ENCODE results near the gene TNFAIP1. TPM values are rescaled to one million over a fixed set of nuclear protein-coding genes. Genes with fewer than 3 reads are reported as not detected.

The TNFAIP1 gene
- total RNA-seq, 3 donors from 2014 or later (not counting 1 experiment from before 2014, with no cell fraction given), result 10.5 to 15.7 (median 14.6) TPM

DNA sequence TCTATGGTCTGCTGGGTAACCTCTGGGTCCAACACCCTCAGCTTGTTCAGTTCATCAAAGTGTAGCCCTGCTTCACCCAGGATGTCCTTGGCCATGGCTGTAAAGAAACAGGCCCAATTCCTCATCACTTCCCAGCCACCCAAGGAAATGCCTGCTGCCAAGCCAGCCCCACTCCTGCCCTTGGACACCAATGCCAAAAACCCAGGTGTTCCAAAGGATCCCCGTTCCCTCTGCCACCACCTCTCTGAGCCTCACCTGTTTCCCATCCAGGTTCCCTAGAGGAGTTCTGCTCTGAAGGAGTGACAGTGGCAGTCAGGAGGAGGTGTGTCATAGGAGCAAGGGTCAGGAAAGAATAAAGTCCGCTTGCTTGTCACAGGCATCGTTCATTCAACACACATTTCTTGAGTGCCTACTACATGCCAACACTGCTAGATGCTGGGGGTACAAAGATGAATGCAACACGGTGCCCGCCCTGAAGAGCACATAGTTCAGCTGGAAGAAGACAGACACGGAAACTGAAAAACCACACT, 3.6 kb upstream of the TNFAIP1 start:
- Histone ChIP-seq H3K27me3 (ENCODE audit: control insufficient read depth, insufficient read depth, low read length) (no peaks in the 10 kb centered on the region), H3K9me3 (ENCODE audit: control insufficient read depth, insufficient read depth, low read length) (no peaks in the 10 kb centered on the region), H3K4me1 (ENCODE audit: control insufficient read depth, insufficient read depth, low read length) (peaks cover 20% of the 10 kb centered on the region), H3K36me3 (ENCODE audit: control insufficient read depth, insufficient read depth, low read length) (peaks cover 33% of the 10 kb centered on the region), H3K4me3 (ENCODE audit: low read length) (no peak overlapping the region), H3K27ac (ENCODE audit: low read length) (no peak overlapping the region)
- H3K36me3 Mint-ChIP-seq, result peaks cover 12% of the 10 kb centered on the region
- TF ChIP-seq, protein P1, sequence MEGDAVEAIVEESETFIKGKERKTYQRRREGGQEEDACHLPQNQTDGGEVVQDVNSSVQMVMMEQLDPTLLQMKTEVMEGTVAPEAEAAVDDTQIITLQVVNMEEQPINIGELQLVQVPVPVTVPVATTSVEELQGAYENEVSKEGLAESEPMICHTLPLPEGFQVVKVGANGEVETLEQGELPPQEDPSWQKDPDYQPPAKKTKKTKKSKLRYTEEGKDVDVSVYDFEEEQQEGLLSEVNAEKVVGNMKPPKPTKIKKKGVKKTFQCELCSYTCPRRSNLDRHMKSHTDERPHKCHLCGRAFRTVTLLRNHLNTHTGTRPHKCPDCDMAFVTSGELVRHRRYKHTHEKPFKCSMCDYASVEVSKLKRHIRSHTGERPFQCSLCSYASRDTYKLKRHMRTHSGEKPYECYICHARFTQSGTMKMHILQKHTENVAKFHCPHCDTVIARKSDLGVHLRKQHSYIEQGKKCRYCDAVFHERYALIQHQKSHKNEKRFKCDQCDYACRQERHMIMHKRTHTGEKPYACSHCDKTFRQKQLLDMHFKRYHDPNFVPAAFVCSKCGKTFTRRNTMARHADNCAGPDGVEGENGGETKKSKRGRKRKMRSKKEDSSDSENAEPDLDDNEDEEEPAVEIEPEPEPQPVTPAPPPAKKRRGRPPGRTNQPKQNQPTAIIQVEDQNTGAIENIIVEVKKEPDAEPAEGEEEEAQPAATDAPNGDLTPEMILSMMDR (IDR thresholded peaks at IDR 0.05), result no peak
- peaks cover 21 to 34% of the 10 kb centered on the region in 2 donors for H3K4me1 Mint-ChIP-seq
- intact Hi-C loops (cut with micrococcal nuclease), result loop anchor here (10.0 kb wide), 1 partner anchor 383 kb away; the partner anchor contains the start of genes PROCA1, RAB34 and RPL23A
- ATAC-seq (no peak), DNase-seq (no peak)
- H3K9me3 Mint-ChIP-seq, result no peaks in the 10 kb centered on the region
- H3K27me3 Mint-ChIP-seq (ENCODE audit: low read depth in 2 of 2), result no peaks in the 10 kb centered on the region
- whole genome bisulfite sequencing (ENCODE audit: insufficient coverage), result 95% methylated on average over 6 of the region's 6 CpGs
- H3K4me3 Mint-ChIP-seq, result no peak overlapping the region
- H3K27ac Mint-ChIP-seq, result peak overlapping the region in 1 of 2 donors; percentile 100

DNA sequence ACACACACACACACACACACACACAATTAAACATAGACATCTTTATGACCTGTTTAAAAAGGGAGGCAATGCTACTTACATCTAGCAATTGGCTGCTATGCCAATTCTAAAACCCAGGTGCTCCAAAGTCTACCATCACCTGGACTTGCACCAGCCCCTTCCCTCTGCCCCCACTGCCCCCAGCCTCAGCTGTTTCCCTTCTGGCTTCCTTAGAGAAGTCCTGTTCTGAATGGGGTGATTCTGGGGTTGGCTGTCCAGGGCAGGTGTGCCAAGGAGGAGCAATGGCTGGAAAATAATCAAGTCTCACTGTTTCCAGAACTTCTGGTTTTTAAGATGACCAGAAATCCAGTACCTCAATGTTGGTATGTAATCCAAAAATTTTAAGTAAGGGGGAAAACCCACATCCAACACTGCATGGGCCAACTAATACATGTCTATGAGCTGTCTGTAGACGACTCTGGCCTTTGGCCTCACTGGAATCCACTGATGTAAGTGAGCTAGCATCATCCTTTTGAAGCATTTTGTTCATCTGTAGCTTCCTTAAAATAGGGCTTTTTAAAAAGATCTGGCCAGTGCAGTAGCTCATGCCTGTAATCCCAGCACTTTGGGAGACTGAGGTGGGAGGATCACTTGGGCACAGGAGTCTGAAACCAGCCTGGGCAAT, 2.3 kb upstream of the TNFAIP1 start:
- intact Hi-C loops (cut with micrococcal nuclease), result loop anchor here (10.0 kb wide), 1 partner anchor 382 kb away; the partner anchor contains the start of genes PROCA1, RAB34 and RPL23A
- no peaks in the 10 kb centered on the region for H3K27me3 ChIP-seq (ENCODE audit: control insufficient read depth, insufficient read depth, low read length)
- no peak overlapping the region for H3K4me3 ChIP-seq (ENCODE audit: low read length)
- no peak overlapping the region for H3K27ac ChIP-seq (ENCODE audit: low read length)
- H3K4me1 ChIP-seq (ENCODE audit: control insufficient read depth, insufficient read depth, low read length), result peaks cover 20% of the 10 kb centered on the region
- no peaks in the 10 kb centered on the region for H3K9me3 Mint-ChIP-seq
- H3K4me3 Mint-ChIP-seq, result peak overlapping the region; percentile 99
- TF ChIP-seq, protein P1 (IDR thresholded peaks at IDR 0.05), result no peak
- 88% methylated on average over 1 of the region's 1 CpG for WGBS (ENCODE audit: insufficient coverage)
- peak overlapping the region; percentile 94 to 100 for H3K27ac Mint-ChIP-seq
- H3K36me3 Mint-ChIP-seq, result peaks cover 7% of the 10 kb centered on the region
- peaks cover 25 to 44% of the 10 kb centered on the region in 2 donors for H3K4me1 Mint-ChIP-seq
- no peaks in the 10 kb centered on the region for H3K9me3 ChIP-seq (ENCODE audit: control insufficient read depth, insufficient read depth, low read length)
- DNase-seq (no peak), ATAC-seq (no peak)
- no peaks in the 10 kb centered on the region for H3K27me3 Mint-ChIP-seq (ENCODE audit: low read depth in 2 of 2)
- H3K36me3 ChIP-seq (ENCODE audit: control insufficient read depth, insufficient read depth, low read length), result peaks cover 26% of the 10 kb centered on the region

DNA sequence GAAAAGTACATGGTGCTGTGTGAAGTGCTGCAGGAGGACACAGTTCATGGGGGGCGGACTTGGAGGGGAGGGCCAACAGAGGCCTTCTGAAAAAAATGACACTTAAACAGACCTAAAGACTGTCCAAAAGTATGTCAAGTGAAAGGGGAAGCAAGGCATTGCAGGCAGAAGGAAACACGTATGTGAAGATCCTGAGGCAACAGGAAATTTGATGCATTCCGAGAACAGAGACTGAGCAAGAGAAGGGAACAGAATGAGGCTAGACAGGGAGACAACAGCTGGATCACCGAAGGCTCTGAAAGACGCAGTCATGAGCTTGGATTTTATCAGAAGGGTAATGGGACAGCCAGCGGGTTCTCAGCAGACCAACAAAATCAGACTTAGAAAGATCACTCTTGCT, 1.4 kb upstream of the TNFAIP1 start:
- H3K4me3 Mint-ChIP-seq, result peak overlapping the region; percentile 99
- Histone ChIP-seq H3K9me3 (ENCODE audit: control insufficient read depth, insufficient read depth, low read length) (no peaks in the 10 kb centered on the region), H3K4me3 (ENCODE audit: low read length) (no peak overlapping the region), H3K4me1 (ENCODE audit: control insufficient read depth, insufficient read depth, low read length) (peaks cover 20% of the 10 kb centered on the region), H3K36me3 (ENCODE audit: control insufficient read depth, insufficient read depth, low read length) (peaks cover 19% of the 10 kb centered on the region), H3K27ac (ENCODE audit: low read length) (no peak overlapping the region), H3K27me3 (ENCODE audit: control insufficient read depth, insufficient read depth, low read length) (no peaks in the 10 kb centered on the region)
- H3K4me1 Mint-ChIP-seq, result peaks cover 25 to 49% of the 10 kb centered on the region in 2 donors
- ATAC-seq (no peak), DNase-seq (no peak)
- no peaks in the 10 kb centered on the region for H3K9me3 Mint-ChIP-seq
- peak overlapping the region; percentile 94 to 100 for H3K27ac Mint-ChIP-seq
- 70% methylated on average over 6 of the region's 6 CpGs for WGBS (ENCODE audit: insufficient coverage)
- TF ChIP-seq, protein P1 (IDR thresholded peaks at IDR 0.05), result no peak
- intact Hi-C loops (cut with micrococcal nuclease), result loop anchor here (10.0 kb wide), 1 partner anchor 381 kb away; the partner anchor contains the start of genes PROCA1, RAB34 and RPL23A
- no peaks in the 10 kb centered on the region for H3K36me3 Mint-ChIP-seq
- no peaks in the 10 kb centered on the region for H3K27me3 Mint-ChIP-seq (ENCODE audit: low read depth in 2 of 2)
